ENCODE results near the gene TSEN54.

The TSEN54 gene

DNA sequence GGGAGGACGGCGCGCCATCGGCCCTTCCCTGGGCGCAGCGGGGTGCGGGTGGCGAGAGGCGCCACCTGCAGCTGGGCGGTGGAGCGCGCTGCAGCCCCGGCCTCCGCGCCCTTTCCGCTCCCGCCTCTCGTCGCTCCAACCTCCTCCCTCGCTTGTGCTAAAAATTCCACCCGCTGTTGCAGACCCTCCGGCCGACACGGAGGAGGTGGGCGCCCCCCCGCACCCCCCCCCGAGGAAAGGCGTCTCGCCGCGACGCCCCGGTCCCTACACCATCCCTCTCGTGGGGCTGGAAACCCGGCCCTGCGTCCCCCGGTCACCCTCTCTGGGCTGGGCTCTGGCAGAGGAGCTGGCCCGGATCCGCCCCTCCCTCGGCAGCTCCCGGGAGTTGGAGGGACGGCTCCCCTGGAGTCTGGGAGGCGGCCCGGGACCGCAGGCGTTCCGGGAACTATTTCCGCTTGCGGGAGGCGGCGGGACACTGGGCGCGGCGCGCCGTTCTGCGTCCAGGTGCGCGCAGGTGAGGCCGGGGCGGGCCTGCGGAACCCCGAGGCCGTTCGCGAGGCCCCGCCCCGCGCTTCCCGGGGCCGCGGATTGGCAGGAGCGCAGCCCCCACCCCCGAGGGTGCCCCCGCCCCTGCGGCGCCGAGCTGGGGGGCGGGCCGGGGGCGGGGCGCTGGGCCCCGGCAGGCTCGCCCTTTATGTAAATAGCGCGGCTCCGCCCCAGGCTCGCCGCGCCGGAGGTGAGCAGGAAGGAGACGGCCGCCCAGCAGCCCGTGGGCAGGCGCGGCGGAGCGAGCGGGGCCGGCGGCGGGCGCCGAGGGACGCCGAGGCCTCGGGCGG lies 8.9 kb downstream of the TSEN54 start, which contains the start of gene LLGL2:
LLGL2 (plus strand) TSS at position 728 of the 836 bp plus-strand sequence. CDS start 17,730 bp downstream, outside the sequence.
- TF ChIP-seq TAF1 (IDR thresholded peaks at IDR 0.05; ENCODE audit: borderline replicate concordance, insufficient read depth, low read length) (no peak), FOXP2 (optimal IDR thresholded peaks at IDR 0.05; ENCODE audit: borderline replicate concordance, extremely low read depth, extremely low read length, insufficient read depth) (no peak), SIN3A (IDR thresholded peaks at IDR 0.05; ENCODE audit: borderline replicate concordance, insufficient read depth, low read length) (no peak), POLR2AphosphoS5 (IDR thresholded peaks at IDR 0.05; ENCODE audit: low read depth, low read length) (no peak)
- TF ChIP-seq, protein P1, sequence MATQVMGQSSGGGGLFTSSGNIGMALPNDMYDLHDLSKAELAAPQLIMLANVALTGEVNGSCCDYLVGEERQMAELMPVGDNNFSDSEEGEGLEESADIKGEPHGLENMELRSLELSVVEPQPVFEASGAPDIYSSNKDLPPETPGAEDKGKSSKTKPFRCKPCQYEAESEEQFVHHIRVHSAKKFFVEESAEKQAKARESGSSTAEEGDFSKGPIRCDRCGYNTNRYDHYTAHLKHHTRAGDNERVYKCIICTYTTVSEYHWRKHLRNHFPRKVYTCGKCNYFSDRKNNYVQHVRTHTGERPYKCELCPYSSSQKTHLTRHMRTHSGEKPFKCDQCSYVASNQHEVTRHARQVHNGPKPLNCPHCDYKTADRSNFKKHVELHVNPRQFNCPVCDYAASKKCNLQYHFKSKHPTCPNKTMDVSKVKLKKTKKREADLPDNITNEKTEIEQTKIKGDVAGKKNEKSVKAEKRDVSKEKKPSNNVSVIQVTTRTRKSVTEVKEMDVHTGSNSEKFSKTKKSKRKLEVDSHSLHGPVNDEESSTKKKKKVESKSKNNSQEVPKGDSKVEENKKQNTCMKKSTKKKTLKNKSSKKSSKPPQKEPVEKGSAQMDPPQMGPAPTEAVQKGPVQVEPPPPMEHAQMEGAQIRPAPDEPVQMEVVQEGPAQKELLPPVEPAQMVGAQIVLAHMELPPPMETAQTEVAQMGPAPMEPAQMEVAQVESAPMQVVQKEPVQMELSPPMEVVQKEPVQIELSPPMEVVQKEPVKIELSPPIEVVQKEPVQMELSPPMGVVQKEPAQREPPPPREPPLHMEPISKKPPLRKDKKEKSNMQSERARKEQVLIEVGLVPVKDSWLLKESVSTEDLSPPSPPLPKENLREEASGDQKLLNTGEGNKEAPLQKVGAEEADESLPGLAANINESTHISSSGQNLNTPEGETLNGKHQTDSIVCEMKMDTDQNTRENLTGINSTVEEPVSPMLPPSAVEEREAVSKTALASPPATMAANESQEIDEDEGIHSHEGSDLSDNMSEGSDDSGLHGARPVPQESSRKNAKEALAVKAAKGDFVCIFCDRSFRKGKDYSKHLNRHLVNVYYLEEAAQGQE (IDR thresholded peaks at IDR 0.05; ENCODE audit: insufficient read depth in 1 of 2, low read depth in 2 of 2, low read length in 2 of 2): no peak

DNA sequence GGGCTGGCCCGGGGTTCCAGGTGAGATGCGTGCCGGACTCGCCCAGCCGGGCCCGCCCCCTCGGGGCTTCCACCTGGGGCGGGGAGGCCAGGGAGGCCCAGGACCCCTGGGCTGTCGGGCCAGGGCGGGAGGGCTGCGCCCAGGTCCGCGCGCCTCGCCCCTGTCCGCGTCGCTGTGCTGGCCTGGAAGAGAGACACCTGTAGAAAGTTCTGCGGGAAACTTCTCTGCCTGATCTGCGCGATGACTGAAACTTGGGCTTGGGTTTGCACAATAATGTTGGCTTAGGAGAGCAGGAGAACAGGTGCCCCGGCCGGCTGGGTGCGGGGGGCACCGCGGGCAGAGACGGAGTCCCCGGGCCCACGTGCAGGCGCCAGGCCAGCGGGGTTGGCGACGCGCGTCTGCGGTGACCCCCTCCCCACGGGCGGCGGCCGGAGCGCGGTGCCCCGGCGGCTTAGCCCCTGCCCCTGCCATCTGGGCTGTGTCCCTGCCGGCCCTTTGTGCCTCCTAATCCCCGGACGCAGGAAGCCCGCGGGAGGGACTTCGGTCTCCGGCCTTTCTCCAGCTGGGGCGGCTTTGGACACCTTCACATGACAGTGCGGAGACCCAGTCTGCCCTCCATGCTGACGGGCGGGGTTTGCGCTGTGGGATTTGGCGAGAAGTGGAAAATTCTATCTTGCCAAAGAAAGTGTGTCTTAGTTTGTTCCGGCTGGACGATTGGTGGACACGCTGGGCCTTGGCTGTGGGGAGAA lies 9.7 kb downstream of the TSEN54 start:
- TF ChIP-seq, protein P1 (IDR thresholded peaks at IDR 0.05; ENCODE audit: insufficient read depth in 1 of 2, low read depth in 2 of 2, low read length in 2 of 2): no peak
- TF ChIP-seq POLR2AphosphoS5 (IDR thresholded peaks at IDR 0.05; ENCODE audit: low read depth, low read length) (no peak), SIN3A (IDR thresholded peaks at IDR 0.05; ENCODE audit: borderline replicate concordance, insufficient read depth, low read length) (no peak), TAF1 (IDR thresholded peaks at IDR 0.05; ENCODE audit: borderline replicate concordance, insufficient read depth, low read length) (no peak), FOXP2 (optimal IDR thresholded peaks at IDR 0.05; ENCODE audit: borderline replicate concordance, extremely low read depth, extremely low read length, insufficient read depth) (no peak)

DNA sequence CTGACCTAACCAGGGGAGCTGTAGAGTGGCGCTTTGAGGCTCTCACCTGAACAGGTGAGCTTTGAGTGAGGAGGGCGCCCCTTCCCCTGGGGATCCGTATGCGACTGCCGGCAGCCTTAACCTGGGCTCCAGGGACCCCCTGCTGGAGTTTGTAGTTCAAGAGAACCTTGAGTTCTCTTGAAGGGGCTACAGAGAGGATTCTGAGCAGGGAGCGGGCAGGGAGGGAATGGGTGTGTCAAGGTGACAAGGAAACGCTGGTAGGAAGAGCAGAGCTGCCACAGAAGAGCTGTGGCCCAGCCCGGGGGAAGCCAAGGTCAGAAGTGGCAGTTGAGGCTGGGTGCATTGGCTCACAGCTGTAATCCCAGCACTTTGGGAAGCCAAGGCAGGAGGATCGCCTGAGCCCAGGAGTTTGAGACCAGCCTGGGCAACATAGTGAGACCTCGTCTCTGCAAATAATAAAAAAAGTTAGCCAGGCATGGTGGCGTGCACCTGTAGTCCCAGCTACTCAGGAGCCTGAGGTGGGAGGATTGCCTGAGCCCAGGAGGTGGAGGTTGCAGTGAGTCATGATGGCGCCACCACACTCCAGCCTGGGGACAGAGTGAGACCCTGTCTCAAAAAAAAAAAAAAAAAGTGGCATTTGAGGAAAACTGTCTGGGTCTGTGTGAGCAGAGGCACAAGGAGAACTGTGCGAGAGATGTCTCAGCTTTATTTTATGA lies 10.4 kb downstream of the TSEN54 start:
- TF ChIP-seq, protein P1 (IDR thresholded peaks at IDR 0.05; ENCODE audit: insufficient read depth in 1 of 2, low read depth in 2 of 2, low read length in 2 of 2): no peak
- TF ChIP-seq SIN3A (IDR thresholded peaks at IDR 0.05; ENCODE audit: borderline replicate concordance, insufficient read depth, low read length): no peak
- no peak for TF ChIP-seq POLR2AphosphoS5 (IDR thresholded peaks at IDR 0.05; ENCODE audit: low read depth, low read length)
- TF ChIP-seq FOXP2 (optimal IDR thresholded peaks at IDR 0.05; ENCODE audit: borderline replicate concordance, extremely low read depth, extremely low read length, insufficient read depth): no peak
- TF ChIP-seq TAF1 (IDR thresholded peaks at IDR 0.05; ENCODE audit: borderline replicate concordance, insufficient read depth, low read length): no peak

DNA sequence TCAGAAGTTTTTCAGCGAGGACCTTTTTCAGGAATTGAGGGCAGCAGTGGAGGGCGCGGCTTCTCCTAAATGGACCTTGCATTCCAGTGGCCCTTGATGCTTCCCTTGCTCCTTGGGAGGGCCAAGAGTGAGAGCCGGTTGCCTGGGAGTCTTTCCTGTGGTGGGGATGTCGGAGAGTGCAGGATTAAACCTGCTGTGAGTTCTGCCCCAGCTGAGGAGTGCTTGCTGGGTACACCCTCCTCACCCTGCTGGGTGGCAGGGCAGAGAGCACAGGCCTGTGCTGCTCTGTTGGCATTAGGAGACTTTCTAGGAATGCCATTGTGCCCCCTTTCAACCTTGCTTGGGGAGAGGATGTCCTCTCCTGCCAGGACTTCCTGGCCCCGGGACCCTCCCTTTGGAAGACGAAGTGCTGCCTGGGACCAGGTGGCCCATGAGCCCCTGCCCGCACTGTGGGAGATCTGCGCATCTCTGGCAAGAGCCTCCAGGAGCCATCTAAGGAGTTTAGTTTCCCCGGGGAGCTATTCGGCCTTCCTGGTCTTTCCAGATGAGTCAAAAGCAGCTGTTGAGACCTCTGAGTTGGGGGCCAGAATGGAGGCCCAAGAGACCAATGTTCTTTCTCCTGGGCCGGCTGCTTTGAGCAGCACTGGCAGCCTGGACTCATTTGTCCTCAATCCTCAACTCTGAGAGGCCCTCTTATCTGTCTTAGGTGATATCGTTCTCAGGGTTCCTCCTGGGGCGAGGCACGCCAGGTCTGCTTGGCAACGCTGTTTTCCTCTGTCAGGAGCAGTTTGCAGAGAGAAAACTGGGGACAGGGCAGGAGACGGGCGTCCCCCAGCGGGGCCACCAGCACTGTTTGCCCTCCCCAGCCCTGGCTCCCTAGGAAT lies 14.8 kb downstream of the TSEN54 start:
- TF ChIP-seq SIN3A (IDR thresholded peaks at IDR 0.05; ENCODE audit: borderline replicate concordance, insufficient read depth, low read length): no peak
- TF ChIP-seq TAF1 (IDR thresholded peaks at IDR 0.05; ENCODE audit: borderline replicate concordance, insufficient read depth, low read length): no peak
- TF ChIP-seq, protein P1 (IDR thresholded peaks at IDR 0.05; ENCODE audit: insufficient read depth in 1 of 2, low read depth in 2 of 2, low read length in 2 of 2): no peak
- TF ChIP-seq FOXP2 (optimal IDR thresholded peaks at IDR 0.05; ENCODE audit: borderline replicate concordance, extremely low read depth, extremely low read length, insufficient read depth): no peak

Data from PFSK-1 (cell line).